HG02610 (cell line): ENCODE results near the gene KIF3A.

Experiments used
- ATAC-seq: cut with Tn5 transposase; IDR thresholded peaks from one replicate; pipeline ENCODE4 v1.9.1; 2021; ENCODE audit warnings: mild to moderate bottlenecking, moderate library complexity; ENCODE audit not compliant: unreplicated experiment

The KIF3A gene

DNA sequence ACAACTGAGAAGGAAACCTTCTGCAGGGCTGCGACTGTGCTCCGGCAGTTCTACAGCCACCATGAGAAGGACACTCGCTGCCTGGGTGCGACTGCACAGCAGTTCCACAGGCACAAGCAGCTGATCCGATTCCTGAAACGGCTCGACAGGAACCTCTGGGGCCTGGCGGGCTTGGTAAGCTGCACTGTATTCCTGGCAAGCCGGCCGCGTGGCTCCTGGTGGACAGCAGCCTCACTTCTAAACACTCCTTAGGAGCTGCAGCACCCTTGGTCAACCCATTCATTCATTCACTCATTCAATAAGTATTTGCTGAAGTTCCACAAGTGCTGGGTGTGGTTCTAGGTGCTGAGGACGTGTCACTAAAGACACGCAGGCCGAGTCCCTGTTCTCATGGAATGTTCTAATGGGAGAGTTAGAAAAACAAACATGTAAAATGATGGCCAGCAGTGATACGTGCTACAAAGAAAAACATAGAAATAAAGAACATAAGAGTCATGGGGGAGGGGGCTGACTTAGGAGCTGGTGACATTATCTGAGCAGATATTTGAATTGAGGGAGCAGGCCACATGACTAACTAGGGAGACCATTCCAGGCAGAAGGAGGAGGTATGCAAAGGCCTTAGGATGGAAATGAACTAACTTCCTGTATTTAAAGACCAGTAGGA is 57.5 kb downstream of the KIF3A start:
- ATAC-seq = no peak

DNA sequence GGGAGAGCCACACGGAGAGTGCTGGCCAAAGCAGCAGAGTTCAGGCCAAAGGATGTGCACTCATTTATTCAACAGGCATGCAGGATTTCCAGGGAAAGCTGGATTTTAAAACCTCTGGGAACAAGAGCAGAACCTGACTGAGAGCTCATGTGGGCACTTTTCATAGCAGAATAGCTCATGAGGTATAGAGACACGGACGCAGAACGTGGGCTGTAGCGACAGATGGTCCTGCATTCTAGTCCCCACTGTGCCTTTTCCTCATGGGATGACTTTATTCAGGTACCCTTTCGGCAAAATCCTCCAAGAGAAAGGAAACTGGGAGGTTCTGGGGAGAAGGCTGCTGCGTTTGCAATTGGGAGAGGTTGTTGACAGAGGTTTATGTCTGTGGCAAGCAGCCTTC is 58.2 kb downstream of the KIF3A start:
- ATAC-seq = no peak

DNA sequence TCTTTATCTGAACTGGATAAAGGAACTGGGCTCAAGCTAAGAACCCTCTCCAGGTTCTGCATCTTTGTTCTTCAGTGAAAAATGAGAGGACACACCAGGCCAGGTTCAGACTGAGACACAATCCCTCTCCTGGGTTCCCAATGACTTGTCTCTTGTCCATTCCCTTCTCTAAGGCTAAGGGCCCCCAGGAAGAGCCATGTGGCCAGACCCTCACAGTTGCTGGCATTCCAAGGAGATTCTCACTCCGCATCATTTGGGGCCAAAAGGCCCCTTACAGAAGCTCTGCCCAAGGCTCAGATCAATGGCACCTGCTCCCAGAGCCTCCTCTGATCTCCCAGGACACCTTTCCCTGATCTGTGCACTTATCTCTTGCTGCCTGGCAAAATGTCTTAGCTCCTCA is 58.6 kb downstream of the KIF3A start:
- no peak for ATAC-seq

DNA sequence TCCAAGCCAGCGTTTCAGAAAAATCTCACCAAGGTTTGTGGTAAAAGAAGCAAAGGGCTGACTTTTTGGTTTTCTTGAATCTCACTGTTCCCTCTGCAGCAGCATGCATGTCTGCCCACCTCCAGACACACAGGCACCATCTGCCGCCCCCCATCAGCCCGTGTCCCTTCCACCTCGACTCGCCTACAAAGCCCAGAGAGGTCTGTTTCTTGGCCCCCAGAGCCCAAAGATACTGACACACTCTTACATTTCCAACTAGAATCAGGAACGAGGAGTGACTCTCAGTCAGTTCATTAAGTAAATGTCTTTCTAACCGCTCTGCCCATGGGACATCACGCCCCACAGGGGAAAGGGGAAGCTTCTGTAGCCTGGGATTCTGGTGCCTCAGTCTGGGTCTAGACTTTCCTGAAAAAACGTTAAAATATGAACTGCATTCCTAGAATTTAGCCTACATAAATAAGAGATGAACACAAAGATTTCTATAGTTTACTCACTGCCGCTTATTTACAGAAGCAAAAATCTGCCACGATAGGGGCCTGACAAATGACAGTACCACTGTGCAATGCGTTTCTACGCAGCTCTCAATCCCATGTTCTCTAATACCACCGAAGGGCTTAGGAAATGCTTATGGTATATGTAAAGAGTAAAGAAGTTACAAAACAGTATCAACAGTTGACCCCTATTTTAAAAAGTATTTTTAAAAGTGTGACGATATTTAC is 59.5 kb downstream of the KIF3A start:
- ATAC-seq = no peak

DNA sequence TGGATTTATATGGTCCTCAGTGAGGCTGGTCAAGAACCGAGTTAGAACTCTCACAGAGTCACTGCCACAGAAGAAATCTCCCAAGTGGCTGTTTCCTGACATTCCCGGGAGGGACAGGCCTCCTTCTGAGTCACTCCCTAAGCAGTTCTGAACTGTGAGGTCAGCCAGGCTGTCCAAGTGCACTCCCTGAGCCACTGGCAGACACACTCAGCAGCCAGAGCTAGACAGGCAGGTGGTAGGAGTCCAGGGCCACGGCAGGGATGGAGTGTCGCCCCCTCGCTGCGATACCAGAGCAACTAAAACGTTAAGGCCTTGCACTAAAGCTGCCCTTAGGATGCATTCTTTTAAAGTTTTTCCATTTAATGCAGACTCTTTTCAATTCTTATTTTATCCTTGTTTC is 60.2 kb downstream of the KIF3A start:
- no peak for ATAC-seq

DNA sequence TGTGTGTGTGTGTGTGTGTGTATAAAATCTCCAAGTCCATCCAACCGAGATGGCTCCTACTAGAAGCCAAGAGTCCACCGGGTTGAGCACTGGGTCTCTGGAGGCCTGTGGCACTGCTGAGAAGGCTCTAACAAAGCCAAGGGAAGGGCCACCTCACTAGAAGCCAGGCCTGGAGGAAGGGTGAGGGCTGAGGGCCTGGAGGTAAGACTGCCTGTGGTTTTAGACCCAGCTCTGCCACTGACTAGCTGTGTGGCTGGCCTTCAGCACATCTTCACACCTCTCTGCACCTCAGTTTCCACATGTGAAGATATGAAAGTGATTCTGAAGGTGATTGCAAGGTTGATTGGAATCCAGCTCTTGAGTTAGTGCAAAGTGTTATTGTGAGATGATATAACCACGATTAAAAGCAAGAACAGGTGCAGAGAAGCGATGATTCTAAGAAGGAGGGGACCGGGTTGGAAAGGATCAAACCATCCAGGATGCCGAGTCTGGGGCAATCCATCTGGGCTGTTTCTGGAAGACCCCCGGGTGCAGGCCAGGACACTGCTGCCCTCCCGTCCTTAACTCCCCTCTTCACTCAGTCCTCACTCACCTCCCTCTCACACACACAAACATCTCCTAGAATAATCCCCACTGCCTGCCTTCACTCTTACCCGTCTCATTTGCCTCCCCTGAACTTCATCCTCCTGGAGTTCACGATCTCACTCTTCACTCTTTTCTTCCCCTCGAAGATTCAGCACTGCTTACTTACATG is 61.2 kb downstream of the KIF3A start:
- ATAC-seq = no peak

DNA sequence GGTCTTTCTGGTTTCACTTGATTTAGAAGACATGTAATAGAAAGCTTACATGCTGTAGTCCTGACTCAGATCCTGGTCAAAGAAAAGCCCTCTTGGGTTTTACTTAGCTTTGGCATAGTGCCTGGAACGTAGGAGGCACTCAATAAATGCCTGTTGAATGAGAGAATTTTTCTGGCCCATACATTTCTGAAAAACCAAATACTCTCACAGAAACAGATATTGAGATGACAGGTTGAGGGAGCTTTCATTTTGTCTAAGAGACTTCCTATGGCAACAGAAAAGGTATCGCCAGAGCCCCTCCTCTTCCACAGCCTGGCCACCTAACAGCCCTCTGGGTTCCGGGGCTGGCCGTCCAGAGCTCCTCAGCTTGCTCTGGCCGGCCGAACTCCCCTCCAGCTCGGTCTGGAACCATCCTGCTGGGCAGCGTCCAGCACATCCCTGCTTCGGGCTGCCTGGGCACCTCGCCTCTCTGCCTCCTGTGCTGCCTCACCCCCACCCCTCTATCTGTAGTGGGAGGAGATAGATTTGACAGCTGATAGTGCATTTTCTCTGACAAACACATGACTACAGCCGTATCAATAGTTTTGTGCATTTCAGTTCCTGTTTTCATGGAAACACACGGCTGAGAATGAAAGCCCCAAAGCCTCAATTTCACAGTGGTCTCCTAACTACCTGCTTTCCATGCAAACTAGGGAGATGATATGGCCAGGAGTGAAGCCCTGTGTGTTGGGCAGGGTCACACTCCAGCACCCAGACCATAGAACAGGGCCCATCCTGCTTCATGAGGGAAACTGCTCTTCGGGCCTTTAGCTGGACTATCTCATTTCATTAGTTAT is 62.5 kb downstream of the KIF3A start:
- ATAC-seq = peak; percentile 79

DNA sequence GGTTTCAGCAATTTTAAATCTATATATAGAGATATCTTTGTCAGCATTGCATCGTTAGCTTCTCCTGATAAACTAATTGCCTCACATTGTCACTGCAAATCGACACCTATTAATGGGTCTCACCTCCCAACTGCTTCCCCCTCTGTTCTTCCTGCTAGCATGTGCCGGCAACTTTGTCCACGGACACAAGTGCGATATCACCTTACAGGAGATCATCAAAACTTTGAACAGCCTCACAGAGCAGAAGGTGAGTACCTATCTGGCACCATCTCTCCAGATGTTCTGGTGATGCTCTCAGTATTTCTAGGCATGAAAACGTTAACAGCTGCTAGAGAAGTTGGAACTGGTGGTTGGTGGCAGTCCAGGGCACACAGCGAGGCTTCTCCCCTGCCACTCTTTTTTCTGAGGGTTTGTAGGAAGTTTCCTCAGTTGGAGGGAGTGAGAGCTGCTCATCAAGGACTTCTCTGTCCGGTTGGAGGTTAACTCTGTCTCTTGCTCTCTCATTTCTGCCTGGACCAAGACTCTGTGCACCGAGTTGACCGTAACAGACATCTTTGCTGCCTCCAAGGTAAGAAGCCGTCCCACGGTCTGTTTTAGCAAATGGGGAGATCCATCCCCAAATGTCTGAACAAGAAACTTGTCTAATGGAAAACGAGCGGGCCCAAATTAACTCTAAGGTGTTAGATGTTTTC is 63.3 kb downstream of the KIF3A start, which contains the start of gene IL4:
Gene IL4 (plus strand): TSS at position 51 of the 692 bp plus-strand sequence. CDS start 62 bp downstream, at position 113.
- peak; percentile 1 for ATAC-seq

DNA sequence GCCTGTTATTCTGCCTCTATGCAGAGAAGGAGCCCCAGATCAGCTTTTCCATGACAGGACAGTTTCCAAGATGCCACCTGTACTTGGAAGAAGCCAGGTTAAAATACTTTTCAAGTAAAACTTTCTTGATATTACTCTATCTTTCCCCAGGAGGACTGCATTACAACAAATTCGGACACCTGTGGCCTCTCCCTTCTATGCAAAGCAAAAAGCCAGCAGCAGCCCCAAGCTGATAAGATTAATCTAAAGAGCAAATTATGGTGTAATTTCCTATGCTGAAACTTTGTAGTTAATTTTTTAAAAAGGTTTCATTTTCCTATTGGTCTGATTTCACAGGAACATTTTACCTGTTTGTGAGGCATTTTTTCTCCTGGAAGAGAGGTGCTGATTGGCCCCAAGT is 63.9 kb downstream of the KIF3A start:
- ATAC-seq = no peak

DNA sequence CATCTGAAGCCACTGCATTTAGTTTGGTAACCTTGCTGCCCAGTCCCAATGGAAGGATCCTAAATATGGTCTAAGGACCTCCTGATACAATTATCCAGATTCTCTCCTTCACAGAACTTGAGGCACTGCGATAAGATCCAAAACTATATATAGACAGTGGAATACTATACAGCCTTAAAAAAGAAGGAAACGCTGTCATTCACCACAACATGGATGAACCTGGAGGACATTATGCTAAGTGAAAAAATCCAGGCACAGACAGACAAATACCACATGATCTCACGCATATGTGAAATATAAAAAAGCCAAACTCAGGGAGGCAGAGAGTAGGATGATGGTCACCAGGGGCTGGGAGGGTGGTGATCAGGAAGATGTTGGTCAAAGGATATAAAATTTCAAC is 66.3 kb downstream of the KIF3A start:
- ATAC-seq = no peak

DNA sequence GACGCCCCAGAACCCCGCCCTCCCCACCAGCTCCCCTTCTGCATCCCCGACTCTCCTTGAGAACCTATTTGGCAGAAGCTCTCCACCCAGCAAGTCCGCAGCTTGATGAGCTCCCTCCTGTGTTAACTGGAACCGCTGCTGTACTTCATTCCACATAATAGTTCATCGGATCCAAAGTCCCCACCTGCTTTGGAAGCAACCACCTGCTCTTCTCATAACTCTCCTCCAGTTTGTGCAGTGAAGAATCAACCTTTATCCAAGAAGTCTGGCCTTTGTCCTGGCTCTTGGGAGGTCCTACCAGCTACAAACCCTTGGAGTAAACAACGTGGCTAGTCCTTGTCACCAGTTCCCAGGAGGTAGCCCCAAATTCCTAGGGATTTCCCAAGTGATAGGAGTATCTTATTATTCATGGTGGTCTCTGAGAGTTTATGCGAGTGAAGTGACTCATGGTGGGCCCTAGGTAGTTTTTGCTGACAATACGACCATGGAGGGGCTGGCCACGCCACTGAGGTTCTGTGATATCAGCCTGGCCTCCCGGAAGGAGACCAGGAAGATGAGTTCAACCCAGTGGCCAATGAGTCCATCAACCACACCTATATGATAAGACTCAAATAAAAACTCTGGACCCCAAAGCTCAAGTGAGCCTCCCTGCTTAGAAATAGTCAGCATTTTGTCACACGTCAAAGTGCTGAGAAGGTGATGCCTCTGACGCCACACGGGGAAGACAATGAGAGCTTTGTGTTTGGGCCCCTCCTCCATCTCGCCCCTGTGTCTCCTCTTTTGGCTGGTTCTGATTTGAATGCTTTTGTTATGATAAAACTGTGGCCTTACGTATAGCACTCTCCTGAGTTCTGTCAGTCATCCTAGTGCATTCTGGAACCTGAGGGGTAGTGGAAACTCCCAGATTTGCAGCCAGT is 67.1 kb downstream of the KIF3A start:
- ATAC-seq = no peak

DNA sequence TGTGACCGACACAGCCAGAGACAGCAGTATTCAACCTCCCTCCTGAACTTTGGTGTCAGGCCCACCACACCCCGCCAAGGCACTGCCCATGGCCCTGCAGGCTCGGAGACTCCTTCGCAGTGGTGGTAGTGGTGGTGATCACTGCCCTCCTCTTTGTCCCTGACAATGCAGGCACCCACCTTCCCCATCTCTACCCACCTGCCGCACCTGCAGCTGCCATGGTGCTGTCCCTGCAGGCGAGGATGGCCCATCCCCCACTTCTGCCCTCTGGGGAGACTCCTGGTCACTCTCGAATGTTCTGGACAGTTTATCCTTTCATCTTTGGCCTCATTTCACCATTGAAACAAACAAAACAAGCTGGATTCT is 67.9 kb downstream of the KIF3A start:
- ATAC-seq = no peak

DNA sequence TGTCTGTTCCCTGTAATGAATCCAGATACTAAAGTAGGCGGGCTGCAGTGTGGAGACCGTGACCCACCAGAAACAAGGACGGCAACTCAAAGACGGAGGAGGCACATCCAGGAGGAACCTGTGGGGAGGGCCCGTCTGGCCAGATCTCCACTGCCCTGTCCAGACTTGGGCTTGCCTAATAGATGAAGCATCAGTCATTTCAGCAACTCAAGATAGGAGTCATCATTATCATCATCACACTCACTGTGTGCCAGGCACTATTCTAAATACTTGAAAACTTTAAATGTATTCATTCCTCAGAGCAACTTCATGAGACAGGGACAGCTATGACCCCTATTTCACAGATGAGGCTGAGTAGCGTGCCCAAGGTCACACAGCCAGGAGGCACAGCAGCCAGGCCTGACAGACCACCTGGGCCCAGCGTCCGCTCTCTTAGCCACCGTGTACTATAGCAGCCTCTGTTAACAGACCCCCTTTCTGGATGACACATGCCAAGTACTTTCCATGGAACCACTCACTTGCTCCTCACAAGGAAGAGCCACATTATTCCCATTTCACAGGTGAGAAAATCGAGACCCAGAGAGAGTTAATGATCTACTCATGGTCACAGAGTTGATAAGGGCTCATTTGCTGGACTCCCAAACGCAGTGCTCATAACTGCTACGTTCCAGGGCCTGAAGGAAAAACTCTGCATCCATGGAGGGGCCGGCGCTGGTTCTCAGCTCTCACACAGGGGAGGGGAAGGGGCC is 68.5 kb downstream of the KIF3A start:
- no peak for ATAC-seq

DNA sequence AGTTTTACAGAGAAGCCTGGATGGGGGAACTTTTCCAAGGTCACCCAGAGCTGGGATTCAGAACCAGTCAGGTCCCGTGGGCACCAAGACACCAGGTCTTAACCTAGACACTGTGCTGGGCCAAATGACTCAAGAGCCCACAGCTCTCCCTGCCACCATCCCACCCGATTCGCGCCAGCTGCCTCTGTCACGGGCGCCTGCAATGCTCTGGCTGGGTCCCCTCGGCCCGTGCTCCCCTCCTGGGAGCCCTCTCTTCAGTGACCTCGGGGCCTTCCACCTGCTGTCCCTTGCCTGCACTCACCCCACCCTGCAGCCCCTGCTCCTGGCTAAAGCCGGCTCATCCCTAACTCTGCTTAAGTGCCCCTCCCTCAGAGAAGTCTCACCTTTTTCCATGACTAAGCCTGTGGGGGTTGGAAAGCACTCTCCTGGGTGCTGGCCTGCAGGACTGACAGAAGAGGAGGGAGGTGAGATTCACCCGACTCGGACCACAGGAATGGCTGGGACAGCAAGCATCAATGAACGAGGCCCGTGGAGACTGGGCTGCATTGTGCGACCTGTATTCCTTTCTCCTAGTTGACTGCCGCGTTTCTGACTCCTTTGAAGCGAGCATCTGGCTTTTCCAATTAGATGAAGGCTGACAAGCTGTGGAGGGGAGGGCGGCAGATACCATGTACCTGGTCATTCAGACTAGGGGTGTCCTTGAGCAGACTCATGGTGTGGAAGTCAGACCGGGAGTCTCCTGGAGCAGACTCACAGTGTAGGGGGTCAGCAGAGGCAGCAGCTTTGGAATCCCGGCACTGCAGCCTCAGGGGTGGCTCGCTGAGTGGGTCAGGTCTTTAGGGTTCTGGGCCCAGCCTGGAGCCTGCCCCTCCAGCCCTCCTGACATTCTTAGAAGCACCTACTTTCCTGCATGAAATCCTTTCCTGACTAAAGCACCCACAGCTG is 69.3 kb downstream of the KIF3A start:
- ATAC-seq = no peak

DNA sequence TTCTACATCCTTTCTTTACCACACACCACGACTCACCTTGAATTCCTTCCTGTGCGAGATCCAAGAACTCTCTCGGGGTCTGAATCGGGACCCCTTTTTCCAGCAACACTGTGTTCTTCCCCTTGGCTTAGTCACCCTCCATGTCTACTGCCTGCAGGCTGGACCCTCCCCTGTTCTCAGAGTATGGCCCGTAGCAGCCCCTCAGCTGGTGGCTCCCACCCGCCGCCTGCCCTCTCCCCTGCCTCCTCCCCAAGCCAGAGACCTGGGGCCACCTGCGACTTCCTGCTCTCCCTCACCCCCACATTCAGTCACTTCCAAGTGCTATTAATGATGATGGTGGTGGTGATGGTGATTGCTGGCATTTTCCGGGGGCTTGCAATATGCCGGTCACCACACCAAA is 70.0 kb downstream of the KIF3A start:
- no peak for ATAC-seq

DNA sequence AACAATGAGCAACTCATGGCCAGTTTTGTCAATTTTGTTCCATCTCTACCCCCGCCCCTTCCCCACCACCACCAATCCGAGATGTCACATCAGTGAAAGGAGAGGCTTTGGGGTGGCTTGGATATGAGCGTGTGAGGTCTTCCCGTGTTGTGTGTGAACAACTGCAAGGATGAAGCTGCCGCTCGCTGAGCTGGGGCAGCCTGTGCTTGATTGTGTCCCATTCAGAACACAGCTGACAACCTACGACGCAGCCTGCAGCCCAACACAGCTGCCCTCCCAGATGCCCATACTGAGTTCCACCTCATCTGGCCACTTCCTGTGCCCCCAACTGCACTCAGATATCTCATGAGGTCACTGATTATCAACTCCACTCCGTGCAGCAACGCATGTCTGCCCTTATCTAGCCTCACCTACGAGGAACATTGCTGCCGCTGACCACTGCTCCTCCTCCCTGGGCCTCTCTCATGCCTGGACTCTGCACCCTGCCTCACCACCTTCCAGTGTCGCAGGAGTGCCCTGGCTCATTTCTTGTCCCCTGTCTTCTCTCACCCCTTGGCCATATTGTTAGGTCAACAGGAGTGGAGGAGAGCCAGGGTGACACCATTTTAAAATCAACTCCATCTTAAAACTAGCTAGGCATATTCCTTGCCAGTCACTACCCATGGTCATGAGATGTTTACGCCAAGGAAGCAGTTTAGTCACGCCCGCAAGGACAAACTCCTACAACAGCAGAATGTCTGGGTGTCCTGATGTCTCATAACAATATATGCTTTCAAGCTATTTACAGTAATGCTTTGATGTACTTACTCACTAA is 70.8 kb downstream of the KIF3A start:
- ATAC-seq = no peak

DNA sequence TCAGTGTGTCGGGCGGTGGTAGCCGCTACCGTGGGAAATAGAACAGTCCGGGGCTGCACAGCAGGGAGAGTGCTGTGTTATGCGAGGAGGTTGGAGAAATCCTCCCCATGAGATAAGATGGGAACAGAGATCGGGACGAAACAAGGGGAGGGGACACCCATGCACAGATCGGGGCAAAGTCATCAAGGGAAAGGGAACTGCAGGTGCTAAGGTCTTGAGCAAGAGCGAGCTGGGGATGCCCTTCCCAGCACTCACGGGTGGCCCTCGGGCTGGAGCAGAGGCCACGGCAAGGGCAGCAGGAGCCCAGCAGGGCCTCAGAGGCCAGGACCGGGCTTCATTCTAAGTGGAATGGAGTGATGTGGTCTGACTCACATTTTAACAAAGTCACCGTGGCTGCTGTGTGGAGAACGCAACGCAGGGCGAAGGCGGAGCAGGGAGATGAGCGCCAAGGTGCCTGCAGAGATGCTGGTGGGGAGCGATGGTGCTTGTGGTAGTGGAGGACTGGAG is 71.7 kb downstream of the KIF3A start:
- no peak for ATAC-seq
